HT1080 (cell line): ENCODE data around the gene RASGEF1C. TPM values are rescaled to one million over a fixed set of nuclear protein-coding genes. Genes with fewer than 3 reads are reported as not detected.
A peak's percentile ranks its signal among the peaks of the same experiment; 100 is the strongest.

Experiments
- DNase-seq: peaks from one replicate; pipeline ENCODE4 v3.0.0-alpha.2; 2015; ENCODE audit warnings: low read depth
- total RNA-seq: library from RNA; depleted of rRNA; stranded (reverse); fragments of >200 nt; shearing (Covaris generic); gene quantifications from 2 replicates; pipeline ENCODE4 v1.2.3, GENCODE V29; 2014

Gene RASGEF1C
- total RNA-seq, 1 experiment from 2014 or later = not detected

DNA sequence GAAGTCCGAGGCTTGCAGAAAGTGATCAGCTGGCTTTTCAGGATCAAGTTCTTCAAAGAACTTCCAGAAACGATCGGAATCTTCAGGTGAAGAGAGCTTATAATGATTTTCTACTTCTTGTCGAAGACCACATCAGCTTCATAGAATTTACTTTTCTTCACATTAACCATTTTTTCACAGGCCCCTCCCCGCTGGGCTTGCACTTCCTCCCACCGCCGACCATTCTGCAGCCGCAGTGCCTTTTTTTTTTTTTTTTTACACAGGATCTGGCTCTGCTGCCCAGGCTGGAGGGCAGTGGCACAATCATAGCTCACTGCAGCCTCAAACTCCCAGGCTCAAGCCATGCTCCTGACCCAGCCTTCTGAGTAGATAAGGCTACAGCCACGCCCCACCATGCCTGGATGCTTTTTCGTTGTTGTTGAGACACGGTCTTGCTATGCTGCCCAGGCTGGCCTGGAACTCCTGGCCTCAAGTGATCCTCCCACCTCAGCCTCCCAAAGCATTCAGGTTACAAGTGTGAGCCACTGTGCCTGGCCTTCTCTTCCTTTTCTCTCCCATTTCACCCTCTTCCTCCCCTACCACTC, 122.1 kb downstream of the RASGEF1C start:
- no peak for DNase-seq

DNA sequence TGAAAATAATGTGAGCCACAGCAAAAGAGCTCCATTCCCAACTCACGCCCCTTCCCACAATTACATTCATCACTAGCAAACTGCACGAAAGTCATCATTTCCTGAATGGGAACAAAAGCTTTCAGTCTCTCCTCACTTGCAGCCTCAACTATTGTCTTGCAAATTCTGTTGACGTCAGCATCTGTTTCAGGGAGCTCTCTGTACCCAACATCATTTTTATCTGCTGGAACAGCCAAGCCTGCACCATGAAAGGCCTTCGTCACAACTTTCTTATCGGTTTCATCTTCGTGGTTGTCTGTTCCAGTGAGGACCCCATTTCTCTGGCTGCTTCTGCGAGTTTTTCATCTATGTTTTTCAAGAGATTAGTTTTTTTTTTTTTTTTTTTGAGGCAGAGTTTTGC, 123.2 kb downstream of the RASGEF1C start:
- DNase-seq = no peak

DNA sequence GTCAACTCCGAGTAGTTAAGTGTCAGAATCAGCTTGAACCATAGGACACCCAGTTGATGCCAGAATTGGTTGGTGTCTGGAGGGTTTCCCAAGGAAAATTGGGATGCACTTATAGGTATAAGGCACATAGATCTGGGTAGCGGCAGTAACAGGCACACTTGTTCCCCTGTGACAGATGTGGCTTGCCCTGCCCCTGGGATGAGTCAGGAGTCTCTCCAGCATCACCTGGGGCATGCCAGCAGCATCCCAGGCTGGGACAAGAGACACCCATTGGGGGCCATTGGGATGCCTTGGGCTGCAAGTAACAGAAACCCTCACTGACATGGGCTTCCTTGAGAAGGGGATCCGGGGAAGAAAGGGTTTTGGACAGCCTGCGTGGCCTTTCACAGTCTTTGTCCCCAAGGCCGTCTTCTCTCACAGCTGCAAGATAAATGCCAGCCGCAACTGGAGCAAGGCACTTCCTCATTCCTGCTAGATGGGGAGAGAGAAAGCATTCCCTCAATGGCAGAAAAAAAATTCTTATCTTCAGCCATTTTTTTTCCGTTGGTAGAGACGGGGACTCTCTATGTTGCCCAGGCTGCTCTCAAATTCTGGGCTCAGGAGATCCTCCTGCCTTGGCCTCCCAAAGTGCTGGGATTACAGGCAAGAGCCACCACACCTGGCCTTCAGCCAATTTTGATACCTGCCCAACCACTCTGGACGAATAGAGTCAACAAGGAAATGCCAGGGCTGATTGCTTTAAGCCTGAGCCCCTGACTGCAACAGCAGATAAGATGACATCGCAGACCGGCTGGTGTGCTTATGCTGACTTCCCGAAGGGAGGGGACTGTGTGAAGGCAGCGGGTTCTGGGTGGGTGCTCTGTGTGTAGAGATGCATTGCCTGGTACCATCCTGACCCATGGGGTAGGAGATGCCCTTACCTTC, 124.1 kb downstream of the RASGEF1C start:
- no peak for DNase-seq

DNA sequence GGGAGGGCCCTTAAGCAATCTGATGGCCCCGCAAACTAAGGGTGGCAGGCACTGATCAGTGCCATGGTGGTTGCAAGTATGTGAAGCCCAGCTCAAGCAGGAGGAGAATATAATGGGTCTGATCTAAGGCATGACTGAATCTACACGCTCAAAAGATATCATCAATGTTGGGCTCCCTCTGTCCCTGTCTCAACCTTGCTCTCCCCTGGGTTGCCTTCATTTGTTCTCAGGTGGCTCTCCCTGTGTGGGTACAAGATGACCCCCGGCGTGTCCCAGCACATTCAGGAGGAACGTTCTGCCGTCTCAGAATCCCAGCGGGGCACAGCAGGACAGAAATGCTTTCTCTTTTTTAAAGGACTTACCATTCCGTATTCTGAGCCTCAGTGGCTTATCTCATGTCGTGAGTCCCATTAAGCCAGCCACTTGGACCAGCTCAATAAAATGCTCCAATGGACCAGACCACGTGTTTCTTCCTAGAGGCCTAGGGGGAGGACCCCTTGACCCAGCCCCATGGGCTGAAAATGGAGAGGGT, 125.4 kb downstream of the RASGEF1C start:
- DNase-seq = no peak

DNA sequence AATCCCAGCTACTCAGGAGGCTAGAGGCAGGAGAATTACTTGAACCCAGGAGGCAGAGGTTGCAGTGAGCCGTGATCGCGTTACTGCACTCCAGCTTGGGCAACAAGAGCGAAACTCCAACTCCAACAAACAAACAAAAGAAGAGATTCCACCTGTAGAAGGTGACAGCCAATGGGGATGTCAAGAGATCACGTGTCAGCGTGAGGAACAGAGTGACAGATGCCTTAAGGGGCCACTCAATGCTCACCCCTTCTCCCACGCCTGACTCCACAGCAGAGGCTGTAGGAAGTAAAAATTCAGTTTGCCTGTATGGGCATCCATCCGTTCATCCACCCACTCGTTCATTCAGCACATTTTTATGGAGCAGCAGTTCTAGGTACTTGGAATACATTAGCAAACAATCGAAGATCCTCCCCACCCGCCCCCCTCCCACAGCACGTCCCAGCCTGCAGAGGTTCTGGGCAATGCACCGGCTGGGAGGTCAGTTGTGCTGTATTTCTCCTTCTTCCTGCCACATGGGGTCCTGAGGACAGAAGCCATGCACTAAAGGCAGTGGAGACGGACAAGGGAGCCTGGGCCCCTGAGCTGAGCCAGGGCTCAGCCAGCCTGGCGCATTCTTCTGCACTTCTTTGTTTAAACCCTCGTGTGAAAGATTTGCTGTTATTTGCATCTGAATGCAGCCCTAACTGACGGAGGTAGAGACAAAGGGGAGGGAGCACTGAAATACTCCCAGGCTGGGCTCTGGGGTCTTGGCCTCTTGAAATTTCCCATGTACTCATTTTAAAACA, 126.2 kb downstream of the RASGEF1C start:
- DNase-seq = no peak

DNA sequence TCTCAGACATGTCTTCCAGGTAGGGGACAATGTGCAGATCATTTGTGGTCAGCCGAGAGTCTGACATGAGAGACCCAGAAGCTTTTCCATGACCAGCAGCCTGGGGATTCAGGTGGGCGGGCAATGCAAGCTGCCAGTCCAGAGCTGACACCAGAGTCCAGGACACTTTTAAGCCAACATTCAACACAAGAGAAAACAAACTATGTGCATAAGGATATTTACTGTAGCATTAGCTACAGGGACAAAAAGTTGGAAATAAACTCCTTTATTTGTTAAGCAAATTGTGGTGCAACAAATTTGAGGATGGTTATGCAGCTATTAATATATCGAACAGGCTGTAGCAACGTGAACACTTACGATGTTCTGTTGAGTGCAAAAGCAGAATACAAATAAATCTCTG, 127.5 kb downstream of the RASGEF1C start:
- DNase-seq = no peak

DNA sequence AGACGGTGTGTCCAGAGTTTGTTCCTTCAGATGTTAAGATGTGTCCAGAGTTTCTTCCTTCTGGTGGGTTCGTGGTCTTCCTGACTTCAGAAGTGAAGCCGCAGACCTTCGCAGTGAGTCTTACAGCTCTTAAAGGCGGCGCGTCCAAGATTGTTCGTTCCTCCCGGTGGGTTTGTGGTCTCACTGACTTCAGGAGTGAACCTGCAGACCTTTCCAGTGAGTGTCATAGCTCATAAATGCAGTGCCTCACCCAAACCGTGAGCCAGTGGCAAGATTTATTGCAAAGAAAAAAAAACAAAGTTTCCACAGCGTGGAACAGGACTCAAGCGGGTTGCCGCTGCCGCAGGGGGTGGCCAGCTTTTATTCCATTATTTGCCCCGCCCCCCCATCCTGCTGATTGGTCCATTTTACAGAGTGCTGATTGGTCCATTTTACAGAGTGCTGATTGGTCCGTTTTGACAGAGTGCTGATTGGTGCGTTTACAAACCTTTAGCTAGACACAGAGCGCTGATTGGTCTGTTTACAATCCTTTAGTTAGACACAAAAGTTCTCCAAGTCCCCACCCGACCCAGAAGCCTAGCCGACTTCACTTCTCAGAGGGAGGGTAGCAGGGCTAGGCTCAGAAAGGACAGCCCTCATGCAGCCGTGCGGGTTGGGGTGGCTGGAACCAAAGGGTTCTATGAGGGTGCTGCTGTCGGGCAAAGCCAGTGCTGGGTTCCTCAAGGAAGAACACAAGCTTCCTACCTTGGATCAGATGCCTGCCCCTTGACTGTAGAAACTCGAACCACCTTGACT, 128.3 kb downstream of the RASGEF1C start:
- no peak for DNase-seq

DNA sequence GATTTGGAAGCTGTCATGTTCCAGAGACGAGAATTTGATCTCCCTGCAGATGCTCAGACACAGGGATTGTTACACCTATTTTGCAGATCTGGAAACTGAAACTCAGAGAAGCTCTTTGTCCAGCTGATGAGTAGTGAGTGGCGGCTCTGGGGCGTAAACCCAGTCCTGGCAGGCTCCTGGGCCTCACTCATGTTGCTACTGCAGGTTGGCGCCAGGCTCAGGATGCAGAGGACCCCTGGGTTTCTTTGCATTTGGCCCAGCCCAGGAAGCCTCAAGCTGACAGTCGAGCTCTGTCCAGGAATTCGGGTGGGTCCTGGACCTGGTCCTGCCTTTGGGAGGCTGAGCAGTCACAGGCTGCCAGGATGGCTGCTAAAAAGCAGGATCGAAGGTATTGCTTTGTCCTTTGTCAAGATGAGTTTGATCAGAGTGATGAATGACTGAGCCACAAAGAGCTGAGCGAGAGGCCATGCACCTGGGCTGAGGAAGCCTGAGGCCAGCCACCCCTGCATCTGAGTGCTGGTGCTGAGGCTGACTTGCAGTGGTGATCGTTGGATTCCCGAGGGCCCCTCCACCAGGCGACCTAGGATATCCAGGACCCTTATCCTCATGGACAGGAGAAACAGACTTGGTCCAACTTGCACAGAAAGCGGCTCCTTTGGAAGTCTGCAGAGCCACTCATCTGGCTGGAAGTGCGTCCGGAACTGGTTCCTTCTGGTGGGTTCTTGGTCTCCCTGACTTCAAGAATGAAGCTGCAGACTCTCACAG, 129.1 kb downstream of the RASGEF1C start:
- DNase-seq = no peak

DNA sequence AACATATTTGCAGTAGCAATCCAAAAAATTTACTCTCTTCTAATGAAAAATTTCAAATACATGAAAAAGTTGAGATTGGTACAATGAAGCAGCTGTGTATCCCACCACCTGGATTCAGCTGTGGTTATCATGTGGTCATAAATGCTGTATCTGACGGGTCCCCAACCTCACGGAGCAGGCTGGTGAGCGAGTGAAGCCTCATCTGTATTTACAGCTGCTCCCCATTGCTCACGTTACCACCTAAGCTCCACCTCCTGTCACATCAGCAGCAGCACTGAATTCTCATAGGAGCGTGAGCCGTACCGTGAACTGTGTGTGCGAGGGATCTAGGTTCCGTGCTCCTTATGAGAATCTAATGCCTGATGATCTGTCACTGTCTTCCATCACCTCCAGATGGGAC, 130.7 kb downstream of the RASGEF1C start:
- DNase-seq = no peak

DNA sequence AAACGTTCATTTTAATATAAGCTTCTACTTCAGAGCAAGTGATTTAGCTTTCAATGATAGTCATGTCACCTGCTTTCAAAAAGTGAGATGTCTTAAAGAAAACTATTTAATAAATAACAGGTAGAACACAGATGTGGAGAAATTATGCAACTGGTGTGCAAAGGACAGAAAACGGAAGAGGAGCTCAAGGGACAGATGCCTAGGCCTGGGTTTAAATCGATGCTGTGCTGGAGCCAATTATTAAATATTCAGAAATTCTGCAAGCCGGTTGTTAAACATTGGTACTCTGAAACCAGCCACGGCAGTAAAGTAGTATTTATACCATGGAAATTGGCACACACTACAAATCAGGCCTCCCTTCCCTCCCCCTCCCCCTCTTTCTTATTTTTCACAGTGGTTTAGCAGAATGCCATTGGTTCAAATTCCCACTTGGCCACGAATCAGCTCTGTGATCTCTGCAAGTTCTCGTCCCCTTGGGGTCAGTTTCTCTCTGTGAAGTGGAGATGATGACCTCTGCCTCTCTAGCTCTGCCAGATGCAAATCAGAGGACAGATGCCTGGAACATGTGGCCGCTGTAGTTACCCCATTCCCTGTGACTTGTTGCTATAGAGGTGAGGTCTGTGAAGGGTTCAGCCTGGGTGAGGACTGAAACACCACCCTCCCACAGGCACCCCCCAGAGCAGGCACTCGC, 131.3 kb downstream of the RASGEF1C start:
- DNase-seq = no peak

DNA sequence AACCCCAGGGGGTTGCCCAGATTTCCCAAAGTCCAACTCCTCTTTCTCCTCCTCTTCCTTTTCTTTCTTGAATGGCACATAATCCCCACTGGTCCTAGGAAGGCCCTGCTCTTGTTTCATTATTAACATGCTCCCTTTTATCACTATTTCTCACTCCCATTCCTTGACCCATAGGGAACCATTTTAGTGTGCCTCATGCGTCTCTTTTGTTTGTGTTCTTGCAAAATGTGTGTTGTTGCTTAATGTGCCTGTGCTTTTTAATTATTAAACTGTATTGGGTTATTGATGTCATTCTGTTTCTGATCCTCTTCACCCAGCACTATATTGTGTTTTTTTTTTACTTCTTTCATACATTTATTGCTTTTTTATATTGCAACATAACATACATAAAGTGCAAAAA, 133.3 kb downstream of the RASGEF1C start:
- DNase-seq = no peak

DNA sequence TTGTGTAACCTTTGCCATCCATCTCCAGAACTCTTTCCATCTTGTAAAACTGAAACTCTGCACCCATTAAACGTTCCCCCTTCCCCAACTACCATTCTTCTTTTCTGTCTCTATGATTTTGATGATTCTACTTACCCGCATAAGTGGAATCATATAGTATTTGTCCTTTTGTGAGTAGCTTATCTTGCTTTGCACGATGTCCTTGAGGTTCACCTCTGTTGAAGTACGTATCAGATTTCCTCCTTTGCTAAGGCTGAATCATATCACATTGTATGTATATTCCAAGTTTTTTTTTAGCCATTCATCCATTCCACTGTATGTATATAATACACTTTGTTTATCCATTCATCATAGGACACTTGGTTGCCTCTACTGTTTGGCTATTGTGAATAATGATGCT, 134.5 kb downstream of the RASGEF1C start:
- no peak for DNase-seq

DNA sequence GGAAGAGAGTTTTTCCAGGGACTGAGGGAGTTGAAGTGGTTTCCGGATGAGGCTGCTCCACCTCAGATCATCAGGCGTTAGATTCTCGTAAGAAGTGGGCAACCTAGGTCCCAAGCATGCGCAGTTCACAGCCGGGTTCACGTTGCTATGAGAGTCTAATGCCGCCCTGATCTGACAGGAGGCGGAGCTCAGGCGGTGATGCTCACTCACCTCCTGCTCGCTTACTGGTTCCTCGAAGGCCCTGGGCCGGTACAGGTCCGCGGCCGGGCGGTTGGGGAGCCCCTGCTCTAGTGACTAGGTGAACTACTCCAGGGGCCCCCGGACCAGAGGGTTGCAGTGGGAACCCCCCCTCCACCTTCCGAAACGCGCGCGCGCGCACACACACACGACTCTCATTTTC, 136.5 kb downstream of the RASGEF1C start:
- no peak for DNase-seq

DNA sequence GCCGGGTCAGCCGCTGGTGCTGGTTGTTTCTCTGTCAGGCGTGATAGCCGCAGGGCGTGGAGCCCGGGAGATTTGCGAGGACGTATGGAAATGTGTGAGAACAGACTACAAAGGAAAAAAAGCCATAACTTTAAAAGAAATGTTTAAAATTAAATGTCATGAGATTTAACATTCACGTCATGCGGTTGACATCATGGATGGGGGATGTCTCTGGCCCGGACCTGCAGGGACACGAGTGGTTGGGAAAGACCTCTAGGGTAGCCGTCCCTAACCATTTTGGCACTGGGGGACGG, 136.8 kb downstream of the RASGEF1C start:
- DNase-seq = no peak

DNA sequence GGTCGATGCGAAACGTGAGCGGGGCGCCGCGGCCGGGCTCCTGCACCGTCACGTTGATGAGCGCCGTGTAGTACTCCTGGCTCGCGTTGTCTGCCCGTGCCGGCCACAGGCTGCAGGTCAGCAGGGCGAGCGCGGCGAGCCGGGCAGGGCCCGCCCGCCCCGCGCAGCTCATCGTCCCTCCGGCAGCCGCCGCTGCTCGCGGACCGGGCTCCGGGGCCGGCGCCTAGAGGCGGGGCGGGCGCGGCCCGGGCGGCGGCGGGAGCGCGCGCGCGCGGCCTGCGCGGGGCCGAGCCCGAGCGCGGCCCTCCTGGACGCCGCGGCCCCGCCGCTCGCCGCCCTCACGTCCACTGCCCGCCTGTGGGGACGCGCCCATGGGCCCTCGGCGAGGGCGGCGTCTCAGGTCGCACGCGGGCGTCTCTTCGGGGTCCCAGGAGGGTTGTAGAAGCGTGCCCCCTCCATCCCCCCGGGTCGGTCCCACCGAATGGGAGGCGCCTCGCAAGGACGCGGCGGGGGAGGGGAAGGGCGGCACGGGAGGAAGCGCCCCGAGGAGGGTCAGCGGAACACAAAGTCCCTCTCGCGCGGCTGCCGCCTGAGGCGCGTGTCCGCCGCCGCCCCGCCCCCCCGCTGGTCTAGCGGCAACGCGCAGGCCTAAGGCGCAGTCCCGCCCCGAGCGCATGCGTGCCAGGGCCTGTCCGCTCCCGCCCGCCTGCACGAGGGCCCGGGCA, 137.3 kb downstream of the RASGEF1C start, which contains the start of gene RNF130:
TSS of gene RNF130 (minus strand) at position 229 of the 725 bp plus-strand sequence. CDS start at position 172, 57 bp downstream.
- peak; percentile 86 for DNase-seq

DNA sequence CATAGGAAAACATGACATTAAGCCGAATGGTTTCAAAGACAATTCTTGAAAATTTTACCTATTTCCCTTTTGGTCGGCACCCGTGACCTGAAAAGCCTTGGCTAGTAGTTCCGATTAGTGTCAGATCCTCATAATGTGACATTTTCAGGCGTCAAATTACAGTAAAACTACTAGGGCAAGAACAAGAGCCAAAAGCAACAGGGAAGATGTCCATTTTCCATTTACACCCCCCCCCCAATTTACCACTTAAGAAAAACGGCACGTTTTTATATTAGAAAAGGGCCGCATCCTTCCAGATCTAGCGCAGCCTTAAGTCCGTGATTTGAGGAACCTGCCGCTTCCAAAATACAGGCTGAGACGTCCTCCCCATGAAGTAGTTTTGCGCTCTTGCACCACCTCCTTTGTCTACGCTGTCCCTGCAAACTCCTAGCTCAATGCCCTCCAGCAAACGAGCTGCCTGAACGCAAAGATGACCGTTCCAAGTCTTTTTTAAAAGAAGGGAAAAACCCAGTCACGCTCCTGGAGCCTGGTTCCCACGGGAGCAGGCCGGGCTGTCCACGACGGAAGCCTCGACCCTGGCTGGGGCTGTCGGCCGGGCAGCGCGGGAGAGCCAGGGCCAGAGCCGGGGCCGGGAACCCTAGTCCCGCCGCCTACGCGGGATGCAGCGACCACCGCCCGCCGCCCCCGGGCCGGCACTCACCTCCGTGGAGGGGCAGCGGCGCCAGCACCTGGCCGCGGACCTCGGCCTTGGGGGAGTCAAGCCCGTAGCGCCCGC, 138.1 kb downstream of the RASGEF1C start:
- DNase-seq = peak; percentile 39

DNA sequence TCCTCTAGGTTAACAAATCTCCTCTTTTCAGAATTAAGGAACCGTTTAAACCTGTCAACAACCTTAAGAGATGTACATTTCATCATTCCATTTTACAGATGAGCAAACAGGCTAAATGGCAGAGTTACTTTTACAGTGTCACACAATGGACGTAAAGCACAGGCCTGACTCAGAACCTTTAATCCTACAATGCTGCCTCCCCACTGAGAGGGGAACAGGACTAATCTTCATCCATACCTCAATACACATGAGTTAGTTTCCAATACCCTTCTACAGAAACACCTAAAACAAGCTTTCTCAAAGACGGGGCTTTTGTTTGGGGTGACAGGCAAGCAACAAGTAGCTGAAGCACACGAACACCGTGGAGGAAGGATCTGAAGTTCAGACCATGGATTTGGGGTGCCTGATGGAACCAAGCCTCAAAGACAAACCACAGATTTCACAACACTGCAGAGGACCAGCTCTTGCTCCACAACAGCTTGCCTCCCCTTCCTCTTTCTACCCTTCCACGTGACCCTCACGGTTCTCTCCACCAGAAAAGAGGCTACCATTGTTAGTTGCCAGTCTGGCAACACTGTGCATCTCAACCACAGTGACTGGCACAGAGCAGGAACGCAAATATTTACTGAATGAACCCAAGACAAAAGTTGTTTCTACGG, 139.3 kb downstream of the RASGEF1C start:
- no peak for DNase-seq
